Measurements from ENCODE around the gene ANK2.

GRCh38 chr4:113294908-113295307 lies 245.5 kb downstream of the ANK2 start:
- TF ChIP-seq REST (IDR thresholded peaks at IDR 0.05; ENCODE audit: insufficient replicate concordance, low read depth) (no peak), POLR2AphosphoS5 (IDR thresholded peaks at IDR 0.05; ENCODE audit: low read depth) (no peak), GABPA (IDR thresholded peaks at IDR 0.05; ENCODE audit: low read depth) (no peak), SPI1 (IDR thresholded peaks at IDR 0.05; ENCODE audit: borderline replicate concordance, low read depth) (no peak)
- TF ChIP-seq, protein P1, sequence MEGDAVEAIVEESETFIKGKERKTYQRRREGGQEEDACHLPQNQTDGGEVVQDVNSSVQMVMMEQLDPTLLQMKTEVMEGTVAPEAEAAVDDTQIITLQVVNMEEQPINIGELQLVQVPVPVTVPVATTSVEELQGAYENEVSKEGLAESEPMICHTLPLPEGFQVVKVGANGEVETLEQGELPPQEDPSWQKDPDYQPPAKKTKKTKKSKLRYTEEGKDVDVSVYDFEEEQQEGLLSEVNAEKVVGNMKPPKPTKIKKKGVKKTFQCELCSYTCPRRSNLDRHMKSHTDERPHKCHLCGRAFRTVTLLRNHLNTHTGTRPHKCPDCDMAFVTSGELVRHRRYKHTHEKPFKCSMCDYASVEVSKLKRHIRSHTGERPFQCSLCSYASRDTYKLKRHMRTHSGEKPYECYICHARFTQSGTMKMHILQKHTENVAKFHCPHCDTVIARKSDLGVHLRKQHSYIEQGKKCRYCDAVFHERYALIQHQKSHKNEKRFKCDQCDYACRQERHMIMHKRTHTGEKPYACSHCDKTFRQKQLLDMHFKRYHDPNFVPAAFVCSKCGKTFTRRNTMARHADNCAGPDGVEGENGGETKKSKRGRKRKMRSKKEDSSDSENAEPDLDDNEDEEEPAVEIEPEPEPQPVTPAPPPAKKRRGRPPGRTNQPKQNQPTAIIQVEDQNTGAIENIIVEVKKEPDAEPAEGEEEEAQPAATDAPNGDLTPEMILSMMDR (IDR thresholded peaks at IDR 0.05; ENCODE audit: insufficient read depth, low read length): no peak
